Loucy (cell line): ENCODE measurements around the gene AACS.

ENCODE experiments used
- H2AFZ ChIP-seq: fragments of 200-600 bp; sonication (generic); 2 replicates; pipeline ENCODE4 v1.6.0; 2016; ENCODE audit warnings: antibody characterized with exemption, mild to moderate bottlenecking, low read length, moderate library complexity
- H3F3A ChIP-seq: fragments of 200-600 bp; 2 replicates; pipeline ENCODE4 v1.6.0; 2016; ENCODE audit warnings: antibody characterized with exemption, low read depth, mild to moderate bottlenecking
- H3K27me3 ChIP-seq: fragments of 200-600 bp; sonication (generic); 2 replicates; pipeline ENCODE4 v1.6.1; 2014; ENCODE audit warnings: low read length, mild to moderate bottlenecking; ENCODE audit not compliant: insufficient read depth, poor library complexity, severe bottlenecking
- H3K36me3 ChIP-seq: fragments of 200-600 bp; sonication (generic); 2 replicates; pipeline ENCODE4 v1.6.1; 2016; ENCODE audit warnings: low read length; ENCODE audit not compliant: insufficient read depth
- H3K4me1 ChIP-seq: fragments of 200-600 bp; sonication (generic); 2 replicates; pipeline ENCODE4 v1.5.1; 2014; ENCODE audit warnings: low read length, mild to moderate bottlenecking; ENCODE audit not compliant: insufficient read depth, poor library complexity, severe bottlenecking
- H3K4me2 ChIP-seq: fragments of 200-600 bp; sonication (generic); 2 replicates; pipeline ENCODE4 v1.6.0; 2014; ENCODE audit warnings: antibody characterized with exemption, low read length, low read depth, mild to moderate bottlenecking; ENCODE audit not compliant: poor library complexity, severe bottlenecking
- H3K4me3 ChIP-seq: fragments of 200-600 bp; sonication (generic); 2 replicates; pipeline ENCODE4 v1.5.1; 2014; ENCODE audit warnings: low read length, mild to moderate bottlenecking, mixed read lengths; ENCODE audit not compliant: poor library complexity, severe bottlenecking
- H3K79me2 ChIP-seq: fragments of 200-600 bp; sonication (generic); 2 replicates; pipeline ENCODE4 v1.6.1; 2014; ENCODE audit warnings: low read length; ENCODE audit not compliant: insufficient read depth
- H3K9ac ChIP-seq: fragments of 200-600 bp; sonication (generic); 2 replicates; pipeline ENCODE4 v1.6.0; 2014; ENCODE audit warnings: mild to moderate bottlenecking, low read depth, low read length, moderate library complexity; ENCODE audit not compliant: poor library complexity, severe bottlenecking
- H3K9me2 ChIP-seq: fragments of 200-600 bp; sonication (generic); replicated peaks from 2 replicates; pipeline ENCODE4 v1.6.1; 2016; ENCODE audit warnings: low read depth, low read length, mixed read lengths
- H3K9me3 ChIP-seq: fragments of 200-600 bp; sonication (generic); 2 replicates; pipeline ENCODE4 v1.6.1; 2014; ENCODE audit warnings: mild to moderate bottlenecking, antibody characterized with exemption, low read length, low read depth; ENCODE audit not compliant: insufficient read depth
- H4K20me1 ChIP-seq: fragments of 200-600 bp; sonication (generic); 2 replicates; pipeline ENCODE4 v1.6.0; 2014; ENCODE audit warnings: antibody characterized with exemption, low read length, mild to moderate bottlenecking; ENCODE audit not compliant: insufficient read depth, poor library complexity, severe bottlenecking
- EZH2phosphoT487 ChIP-seq: fragments of 200-600 bp; IDR thresholded peaks from 2 replicates; pipeline ENCODE4 v1.6.1; 2018; ENCODE audit warnings: antibody characterized with exemption, mild to moderate bottlenecking, moderate library complexity, borderline replicate concordance
- TF ChIP-seq, protein P1 (sequence below): fragments of 200-600 bp; sonication (generic); conservative IDR thresholded peaks from 2 replicates; pipeline ENCODE4 v1.5.1; 2014; ENCODE audit warnings: mild to moderate bottlenecking, antibody characterized with exemption, low read length

The AACS gene

DNA sequence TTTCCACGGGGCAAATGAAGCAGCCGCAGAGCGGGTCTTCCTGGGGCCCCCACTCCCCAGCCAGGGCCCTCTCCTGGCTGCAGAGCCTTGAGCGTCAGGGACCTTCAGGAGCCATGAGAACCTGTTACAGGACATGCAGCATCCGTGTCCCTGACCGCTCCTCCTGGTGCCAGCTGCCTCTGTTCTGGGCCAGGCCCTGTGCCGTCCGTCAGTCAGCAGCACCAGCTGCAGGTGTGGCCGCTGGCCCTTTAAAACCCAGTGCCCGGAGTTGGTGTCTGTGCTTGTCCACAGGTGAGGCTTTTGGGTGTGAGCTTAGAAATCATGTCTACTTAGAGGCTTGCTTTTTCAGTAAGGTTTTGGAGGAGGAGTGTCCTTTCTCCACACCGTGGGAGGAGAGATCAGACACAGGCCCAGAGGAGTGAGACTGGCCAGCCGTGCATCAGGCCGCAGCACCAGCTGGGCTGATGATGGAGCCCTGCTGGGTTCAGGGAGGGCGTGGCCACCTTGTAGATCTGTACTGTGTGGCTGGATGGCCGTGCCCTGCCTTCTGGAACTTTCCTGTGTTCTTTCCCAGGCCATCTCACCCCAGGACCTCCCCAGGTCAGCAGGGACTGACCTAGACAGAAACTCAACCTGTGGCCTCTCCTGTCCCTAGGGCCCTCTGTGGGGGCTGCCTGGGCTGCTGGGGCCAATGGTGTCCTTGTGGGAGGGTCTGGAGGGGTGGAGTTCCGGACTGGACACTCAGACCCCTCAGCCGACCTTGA lies 27.1 kb downstream of the AACS start:
- Histone ChIP-seq H3K36me3 (peaks cover 72% of the 10 kb centered on the region; the same call in 1 of the 2 replicates), H4K20me1 (no peaks in the 10 kb centered on the region), H2AFZ (no peak overlapping the region), H3K9ac (no peak overlapping the region), H3K4me1 (no peaks in the 10 kb centered on the region), H3K4me3 (no peak overlapping the region), H3K9me2 (no peaks in the 10 kb centered on the region), H3F3A (no peaks in the 10 kb centered on the region), H3K9me3 (no peaks in the 10 kb centered on the region), H3K79me2 (no peaks in the 10 kb centered on the region), H3K27me3 (no peaks in the 10 kb centered on the region), H3K4me2 (no peak overlapping the region)
- TF ChIP-seq, protein P1, sequence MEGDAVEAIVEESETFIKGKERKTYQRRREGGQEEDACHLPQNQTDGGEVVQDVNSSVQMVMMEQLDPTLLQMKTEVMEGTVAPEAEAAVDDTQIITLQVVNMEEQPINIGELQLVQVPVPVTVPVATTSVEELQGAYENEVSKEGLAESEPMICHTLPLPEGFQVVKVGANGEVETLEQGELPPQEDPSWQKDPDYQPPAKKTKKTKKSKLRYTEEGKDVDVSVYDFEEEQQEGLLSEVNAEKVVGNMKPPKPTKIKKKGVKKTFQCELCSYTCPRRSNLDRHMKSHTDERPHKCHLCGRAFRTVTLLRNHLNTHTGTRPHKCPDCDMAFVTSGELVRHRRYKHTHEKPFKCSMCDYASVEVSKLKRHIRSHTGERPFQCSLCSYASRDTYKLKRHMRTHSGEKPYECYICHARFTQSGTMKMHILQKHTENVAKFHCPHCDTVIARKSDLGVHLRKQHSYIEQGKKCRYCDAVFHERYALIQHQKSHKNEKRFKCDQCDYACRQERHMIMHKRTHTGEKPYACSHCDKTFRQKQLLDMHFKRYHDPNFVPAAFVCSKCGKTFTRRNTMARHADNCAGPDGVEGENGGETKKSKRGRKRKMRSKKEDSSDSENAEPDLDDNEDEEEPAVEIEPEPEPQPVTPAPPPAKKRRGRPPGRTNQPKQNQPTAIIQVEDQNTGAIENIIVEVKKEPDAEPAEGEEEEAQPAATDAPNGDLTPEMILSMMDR: no peak
- no peak for TF ChIP-seq EZH2phosphoT487

DNA sequence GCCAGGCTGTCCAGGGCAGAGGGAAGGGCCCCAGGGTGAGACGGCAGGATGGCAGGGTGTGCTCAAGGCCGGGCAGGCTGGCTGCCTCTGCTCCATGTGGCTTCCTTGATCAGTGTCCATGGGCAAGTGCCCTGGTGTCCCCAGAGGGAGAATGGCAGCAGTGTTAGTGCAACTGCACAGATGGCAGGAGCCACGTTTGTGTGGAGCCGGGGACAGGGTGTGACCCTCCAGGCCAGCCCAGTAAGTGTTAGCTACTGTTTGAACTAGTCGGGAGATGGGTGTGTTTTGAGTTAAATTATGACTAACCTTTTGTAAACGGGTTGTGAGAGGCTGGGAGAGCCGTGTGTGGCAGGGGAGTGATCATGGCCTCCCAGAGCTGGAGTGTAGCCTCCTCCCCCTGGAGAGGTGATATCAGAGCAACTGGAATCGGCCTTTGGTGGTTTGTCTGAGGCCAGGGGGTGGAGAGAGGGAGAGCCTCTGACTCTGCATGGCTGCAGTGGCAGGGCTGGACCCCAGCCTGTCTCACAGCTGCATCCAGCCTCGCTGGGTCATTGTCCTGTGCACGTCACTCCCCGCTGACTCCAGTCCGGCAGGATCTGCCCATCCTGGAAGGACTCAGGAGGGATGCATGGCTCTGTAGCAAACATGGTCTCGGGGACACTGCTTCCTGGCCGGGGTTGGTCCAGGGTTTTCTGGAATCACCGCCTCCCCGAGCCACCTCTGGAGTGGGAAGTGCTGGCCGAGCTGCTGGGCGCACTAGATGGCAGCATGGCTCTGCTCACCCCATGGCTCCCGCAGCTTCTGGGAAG lies 27.8 kb downstream of the AACS start:
- no peaks in the 10 kb centered on the region for H3K79me2 ChIP-seq
- H3K4me1 ChIP-seq: no peaks in the 10 kb centered on the region
- H3K36me3 ChIP-seq: peaks cover 66% of the 10 kb centered on the region; the same call in 1 of the 2 replicates
- H2AFZ ChIP-seq: no peak overlapping the region
- H3F3A ChIP-seq: no peaks in the 10 kb centered on the region
- TF ChIP-seq, protein P1: no peak
- TF ChIP-seq EZH2phosphoT487: no peak
- H3K9ac ChIP-seq: no peak overlapping the region
- no peaks in the 10 kb centered on the region for H3K9me3 ChIP-seq
- no peak overlapping the region for H3K4me2 ChIP-seq
- no peaks in the 10 kb centered on the region for H3K27me3 ChIP-seq
- no peaks in the 10 kb centered on the region for H4K20me1 ChIP-seq
- no peak overlapping the region for H3K4me3 ChIP-seq
- H3K9me2 ChIP-seq: no peaks in the 10 kb centered on the region

DNA sequence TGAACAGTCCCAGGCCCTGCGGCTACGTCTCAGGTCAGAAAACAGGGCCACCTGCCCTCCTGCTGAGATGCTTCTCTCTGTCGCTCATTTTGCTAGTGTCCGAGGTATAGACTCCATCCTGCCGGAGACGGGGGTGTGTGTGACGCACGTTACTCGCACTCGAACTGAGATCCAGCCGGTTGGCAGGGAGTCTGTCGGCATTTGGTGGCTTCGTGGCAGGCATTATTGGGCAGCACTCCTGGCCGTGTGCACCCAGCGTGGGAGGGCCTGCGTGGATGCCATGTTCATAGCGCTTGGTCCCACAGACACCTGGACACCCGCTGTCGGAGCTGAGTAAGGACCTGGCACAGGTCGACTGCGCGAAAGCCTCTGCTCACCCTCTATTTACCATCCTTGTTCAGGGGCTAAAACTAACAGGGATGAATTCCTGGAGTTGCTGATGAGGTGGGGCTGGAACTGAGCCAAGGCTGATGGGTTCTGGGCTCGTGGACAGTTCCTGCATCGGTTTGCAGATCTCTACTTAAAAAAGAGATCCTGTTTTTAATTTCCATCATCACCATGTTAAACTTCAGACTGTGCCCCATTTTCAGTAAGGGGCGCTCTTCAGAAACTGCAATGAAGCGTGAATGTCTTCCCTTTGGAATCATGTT lies 28.6 kb downstream of the AACS start:
- Histone ChIP-seq H3K27me3 (no peaks in the 10 kb centered on the region), H3F3A (no peaks in the 10 kb centered on the region), H3K79me2 (no peaks in the 10 kb centered on the region), H3K9ac (no peak overlapping the region), H3K4me1 (no peaks in the 10 kb centered on the region), H3K9me2 (no peaks in the 10 kb centered on the region), H3K4me3 (no peak overlapping the region), H3K4me2 (no peak overlapping the region), H2AFZ (no peak overlapping the region), H3K9me3 (no peaks in the 10 kb centered on the region), H3K36me3 (peaks cover 60% of the 10 kb centered on the region; the same call in 1 of the 2 replicates), H4K20me1 (no peaks in the 10 kb centered on the region)
- TF ChIP-seq, protein P1: no peak
